ENCODE results near the gene NUDT22.
"Not testable (repeated sequence)": the region's sequence is repeated elsewhere in the genome, so short reads cannot be mapped to it uniquely, and the experiment has no call there.

The NUDT22 gene

GRCh38 chr11:64243236-64243854 lies 17.3 kb downstream of the NUDT22 start:
- DNase-seq (ENCODE audit: low spot score): no peak

- DNase-seq (ENCODE audit: low spot score): no peak
Observed at GRCh38 chr11:64244107-64244506, 18.0 kb downstream of the NUDT22 start.

GRCh38 chr11:64244966-64245365 lies 18.9 kb downstream of the NUDT22 start:
- DNase-seq (ENCODE audit: low spot score): no peak

GRCh38 chr11:64245401-64245796 lies 19.3 kb downstream of the NUDT22 start:
- DNase-seq (ENCODE audit: low spot score): peak; percentile 50

- peak; percentile 84 for DNase-seq (ENCODE audit: low spot score)
Observed at GRCh38 chr11:64245797-64246620, 19.9 kb downstream of the NUDT22 start.

- not testable (repeated sequence) for DNase-seq (ENCODE audit: low spot score)
Observed at GRCh38 chr11:64246621-64246870, 20.5 kb downstream of the NUDT22 start.

GRCh38 chr11:64246871-64247728 lies 21.0 kb downstream of the NUDT22 start, which contains the start of gene PPP1R14B:
Gene PPP1R14B, minus strand, starts transcription at chr11:64246943. Its CDS starts 270 bp downstream, at chr11:64246673.
- DNase-seq (ENCODE audit: low spot score): peak; percentile 78

GRCh38 chr11:64247729-64248531 lies 21.9 kb downstream of the NUDT22 start:
- no peak for DNase-seq (ENCODE audit: low spot score)

- no peak for DNase-seq (ENCODE audit: low spot score)
Observed at GRCh38 chr11:64248578-64248977, 22.5 kb downstream of the NUDT22 start.

GRCh38 chr11:64249038-64249437 lies 23.0 kb downstream of the NUDT22 start:
- DNase-seq (ENCODE audit: low spot score): no peak

- no peak for DNase-seq (ENCODE audit: low spot score)
Observed at GRCh38 chr11:64249563-64250414, 23.7 kb downstream of the NUDT22 start.

GRCh38 chr11:64250415-64251015 lies 24.4 kb downstream of the NUDT22 start:
- DNase-seq (ENCODE audit: low spot score): no peak

- peak; percentile 60 for DNase-seq (ENCODE audit: low spot score)
Observed at GRCh38 chr11:64251016-64251752, 25.1 kb downstream of the NUDT22 start, which contains the start of gene PLCB3. Gene PLCB3, plus strand, starts transcription at chr11:64251530. Its CDS starts 120 bp downstream, at chr11:64251650.

- DNase-seq (ENCODE audit: low spot score): no peak
Observed at GRCh38 chr11:64251753-64252002, 25.6 kb downstream of the NUDT22 start.

- no peak for DNase-seq (ENCODE audit: low spot score)
Observed at GRCh38 chr11:64252003-64252872, 26.2 kb downstream of the NUDT22 start.

GRCh38 chr11:64253043-64253442 lies 27.0 kb downstream of the NUDT22 start:
- no peak for DNase-seq (ENCODE audit: low spot score)

GRCh38 chr11:64253481-64253880 lies 27.4 kb downstream of the NUDT22 start:
- no peak for DNase-seq (ENCODE audit: low spot score)

- no peak for DNase-seq (ENCODE audit: low spot score)
Observed at GRCh38 chr11:64254326-64254725, 28.3 kb downstream of the NUDT22 start.
